CD8-positive, alpha-beta memory T cell (primary cell): Measurements from ENCODE around the gene POLK. TPM values are rescaled to one million over a fixed set of nuclear protein-coding genes. Genes with fewer than 3 reads are reported as not detected.
"Not testable (repeated sequence)": the region's sequence is repeated elsewhere in the genome, so short reads cannot be mapped to it uniquely, and the experiment has no call there.

Experiments used
- CTCF ChIA-PET: fragments of 350-600 bp; sonication (Branson Sonifier 250); formaldehyde crosslinking; loops from one replicate; lab custom pipeline; 2021; ENCODE audit warnings: antibody characterized with exemption; lab: Charles Lee
- POLR2A ChIA-PET: fragments of 350-600 bp; sonication (Branson Sonifier 250); formaldehyde crosslinking; loops from one replicate; lab custom pipeline; 2021; ENCODE audit warnings: antibody characterized with exemption; lab: Charles Lee
- DNase-seq, 5 donors: peaks; one replicate each; pipeline versions ENCODE4 v3.0.0 to v3.0.0-alpha.2; 2020 to 2022; ENCODE audit warnings: mixed read lengths in 1 of 5
- H3K27ac ChIP-seq: one replicate; pipeline ENCODE4 v1.7.0; 2013; ENCODE audit warnings: low read depth, mild to moderate bottlenecking, low read length, moderate library complexity
- H3K27me3 ChIP-seq: 2 replicates; pipeline ENCODE4 v1.7.0; 2013; ENCODE audit warnings: low read length, mild to moderate bottlenecking; ENCODE audit not compliant: insufficient read depth, poor library complexity, severe bottlenecking
- H3K36me3 ChIP-seq: 2 replicates; pipeline ENCODE4 v1.7.0; 2013; ENCODE audit warnings: mild to moderate bottlenecking, low read length, moderate library complexity; ENCODE audit not compliant: insufficient read depth
- H3K4me1 ChIP-seq: 2 replicates; pipeline ENCODE4 v1.7.0; 2013; ENCODE audit warnings: mild to moderate bottlenecking, low read length, moderate library complexity; ENCODE audit not compliant: insufficient read depth
- H3K4me3 ChIP-seq: 2 replicates; pipeline ENCODE4 v1.7.0; 2013; ENCODE audit warnings: mild to moderate bottlenecking, low read length
- H3K9me3 ChIP-seq: 2 replicates; pipeline ENCODE4 v1.7.0; 2013; ENCODE audit warnings: mild to moderate bottlenecking, low read length
- H3K27ac Mint-ChIP-seq, 8 donors: one replicate each; pipeline ENCODE4 v1.8.0; 2020 to 2021; ENCODE audit warnings: mixed read lengths in 8 of 8, mild to moderate bottlenecking in 6 of 8, inconsistent platforms in 3 of 8, moderate library complexity in 3 of 8
- H3K27me3 Mint-ChIP-seq, 2 donors: one replicate each; pipeline ENCODE4 v1.8.0; 2020 to 2021; ENCODE audit warnings: mixed read lengths in 2 of 2, mild to moderate bottlenecking in 1 of 2, moderate library complexity in 1 of 2
- H3K36me3 Mint-ChIP-seq, 3 donors: one replicate each; pipeline ENCODE4 v1.8.0; 2020 to 2021; ENCODE audit warnings: mixed read lengths in 3 of 3, inconsistent platforms in 1 of 3, mild to moderate bottlenecking in 1 of 3
- H3K4me1 Mint-ChIP-seq, 3 donors: one replicate each; pipeline ENCODE4 v1.8.0; 2020 to 2021; ENCODE audit warnings: mixed read lengths in 3 of 3, inconsistent platforms in 1 of 3, mild to moderate bottlenecking in 1 of 3
- H3K4me3 Mint-ChIP-seq, 7 donors: one replicate each; pipeline ENCODE4 v1.8.0; 2020 to 2021; ENCODE audit warnings: mixed read lengths in 7 of 7, mild to moderate bottlenecking in 6 of 7, moderate library complexity in 4 of 7, inconsistent platforms in 2 of 7
- H3K9me3 Mint-ChIP-seq, 5 donors: one replicate each; pipeline ENCODE4 v1.8.0; 2020 to 2022; ENCODE audit warnings: mixed read lengths in 5 of 5, mild to moderate bottlenecking in 3 of 5, moderate library complexity in 2 of 5, inconsistent platforms in 1 of 5
- polyA plus RNA-seq: library from polyadenylated mRNA; unstranded; fragments of 300-500 nt; fragmentation: Illumina TruSeq; gene quantifications from one replicate; pipeline ENCODE4 v1.2.3, GENCODE V29; 2021
- total RNA-seq, 2 experiments: library from RNA; stranded (reverse); gene quantifications; one replicate each; pipeline ENCODE4 v1.2.3, GENCODE V29; 2021

POLK gene
- total and polyA plus RNA-seq, 3 experiments from 2014 or later = 19.4 to 36.9 (median 35.9) TPM

DNA sequence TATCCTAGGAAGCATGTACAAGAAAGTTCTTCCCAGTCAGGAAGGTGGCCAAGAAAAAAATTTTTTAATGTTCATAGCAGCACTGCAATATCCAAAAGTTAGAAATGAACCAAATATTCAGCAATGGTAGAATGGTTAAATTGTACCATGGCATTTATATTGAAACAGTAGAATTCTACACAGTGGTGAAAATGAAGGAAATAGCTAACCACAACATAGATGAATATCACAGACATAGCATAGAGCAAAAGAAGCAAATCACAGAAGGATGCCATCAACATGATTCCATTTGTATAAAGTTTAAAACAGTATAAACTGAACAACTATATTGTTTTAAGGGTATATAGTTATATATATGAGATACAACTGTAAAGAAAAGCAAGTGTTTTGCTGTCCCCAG is 88.8 kb downstream of the POLK start:
- Mint-ChIP-seq H3K27ac (no peak overlapping the region), H3K27me3 (no peaks in the 10 kb centered on the region), H3K4me1 (peaks cover 9 to 12% (median 9%) of the 10 kb centered on the region in 3 donors), H3K36me3 (peaks cover 13 to 53% (median 18%) of the 10 kb centered on the region in 3 donors), H3K9me3 (no peaks in the 10 kb centered on the region), H3K4me3 (no peak overlapping the region)
- Histone ChIP-seq H3K4me3 (no peak overlapping the region), H3K9me3 (no peaks in the 10 kb centered on the region), H3K27ac (no peak overlapping the region), H3K36me3 (no peaks in the 10 kb centered on the region), H3K4me1 (no peaks in the 10 kb centered on the region), H3K27me3 (no peaks in the 10 kb centered on the region)
- ChIA-PET POLR2A (no interaction called here), CTCF (no interaction called here)
- DNase-seq = no peak

DNA sequence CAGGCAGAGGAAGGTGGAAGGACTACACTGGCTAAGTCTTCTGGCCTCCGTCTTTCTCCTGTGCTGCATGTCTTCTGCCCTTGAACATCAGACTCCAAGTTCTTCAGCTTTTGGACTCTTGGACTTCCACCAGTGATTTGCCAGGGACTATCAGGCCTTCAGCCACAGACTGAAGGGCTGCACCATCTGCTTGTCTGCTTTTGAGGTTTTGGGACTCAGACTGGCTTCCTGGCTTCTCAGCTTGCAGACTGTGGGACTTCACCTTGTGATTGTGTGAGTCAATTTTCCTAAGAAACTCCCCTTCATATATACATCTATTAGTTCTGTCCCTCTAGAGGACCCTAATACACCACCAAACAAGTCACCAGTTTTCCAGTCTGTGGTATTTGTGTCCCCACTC is 89.9 kb downstream of the POLK start:
- Histone ChIP-seq H3K27ac (no peak overlapping the region), H3K27me3 (no peaks in the 10 kb centered on the region), H3K4me1 (no peaks in the 10 kb centered on the region), H3K9me3 (no peaks in the 10 kb centered on the region), H3K36me3 (no peaks in the 10 kb centered on the region), H3K4me3 (no peak overlapping the region)
- ChIA-PET CTCF (no interaction called here), POLR2A (interaction anchor here (0.5 kb wide), 1 partner anchor 802 kb away, joined by 3 read pairs; no protein-coding TSS in a partner anchor)
- Mint-ChIP-seq H3K27me3 (no peaks in the 10 kb centered on the region), H3K4me3 (no peak overlapping the region), H3K4me1 (peaks cover 9 to 12% (median 9%) of the 10 kb centered on the region in 3 donors), H3K36me3 (peaks cover 13 to 46% (median 14%) of the 10 kb centered on the region in 3 donors), H3K27ac (peak overlapping the region in 1 of 8 donors; percentile 29), H3K9me3 (no peaks in the 10 kb centered on the region)
- DNase-seq = no peak

DNA sequence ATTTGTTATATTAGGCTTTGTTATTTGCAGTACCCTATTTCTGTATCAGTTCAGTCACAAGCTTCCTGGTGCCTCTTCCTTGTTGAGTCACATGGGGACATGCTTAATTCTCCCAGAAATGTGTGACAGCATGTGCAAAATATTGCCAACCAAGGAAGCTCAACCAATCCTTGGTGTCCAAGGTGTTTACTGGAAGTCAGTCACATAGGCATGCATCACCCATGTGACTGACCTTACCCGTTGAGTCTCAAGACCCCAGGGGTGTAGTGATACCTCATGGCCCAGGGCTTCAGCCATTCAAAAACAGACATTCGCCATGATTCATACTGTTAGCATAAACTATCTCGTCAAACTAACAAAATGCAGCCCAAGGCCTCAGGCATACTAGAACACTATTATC is 90.3 kb downstream of the POLK start:
- POLR2A ChIA-PET = interaction anchor here (0.5 kb wide), 1 partner anchor 802 kb away, joined by 3 read pairs; no protein-coding TSS in a partner anchor
- Histone ChIP-seq H3K27me3 (no peaks in the 10 kb centered on the region), H3K9me3 (no peaks in the 10 kb centered on the region), H3K36me3 (no peaks in the 10 kb centered on the region), H3K4me3 (no peak overlapping the region), H3K4me1 (no peaks in the 10 kb centered on the region), H3K27ac (no peak overlapping the region)
- DNase-seq = no peak
- Mint-ChIP-seq H3K27ac (no peak overlapping the region), H3K4me1 (peaks cover 9 to 12% (median 9%) of the 10 kb centered on the region in 3 donors), H3K27me3 (no peaks in the 10 kb centered on the region), H3K4me3 (no peak overlapping the region), H3K36me3 (peaks cover 13 to 42% (median 14%) of the 10 kb centered on the region in 3 donors), H3K9me3 (no peaks in the 10 kb centered on the region)
- CTCF ChIA-PET = no interaction called here

DNA sequence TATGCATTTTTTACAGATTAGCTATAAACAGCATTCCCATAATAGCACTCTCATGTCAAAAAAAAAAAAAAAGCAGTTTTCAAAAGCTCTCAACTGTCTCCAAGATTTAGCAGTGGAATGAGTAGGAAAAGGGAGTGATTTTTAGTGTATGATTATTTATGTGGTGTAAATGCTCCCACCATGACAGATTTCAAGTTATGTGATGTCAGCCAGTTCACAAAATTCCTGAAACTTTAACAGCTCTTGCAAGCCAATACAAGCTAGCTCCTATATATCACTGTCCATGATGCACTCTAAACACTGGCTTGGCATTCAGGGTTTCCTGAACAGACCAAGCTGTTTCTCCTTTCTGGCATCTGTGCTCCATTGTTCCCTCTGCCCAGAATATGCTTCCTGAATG is 91.7 kb downstream of the POLK start:
- Mint-ChIP-seq H3K9me3 (no peaks in the 10 kb centered on the region), H3K27me3 (no peaks in the 10 kb centered on the region), H3K36me3 (peaks cover 13 to 39% (median 15%) of the 10 kb centered on the region in 3 donors), H3K27ac (no peak overlapping the region), H3K4me3 (no peak overlapping the region), H3K4me1 (peaks cover 9 to 12% (median 9%) of the 10 kb centered on the region in 3 donors)
- CTCF ChIA-PET = no interaction called here
- no peak for DNase-seq
- Histone ChIP-seq H3K4me1 (no peaks in the 10 kb centered on the region), H3K27me3 (no peaks in the 10 kb centered on the region), H3K4me3 (no peak overlapping the region), H3K9me3 (no peaks in the 10 kb centered on the region), H3K36me3 (no peaks in the 10 kb centered on the region), H3K27ac (no peak overlapping the region)
- POLR2A ChIA-PET = no interaction called here

DNA sequence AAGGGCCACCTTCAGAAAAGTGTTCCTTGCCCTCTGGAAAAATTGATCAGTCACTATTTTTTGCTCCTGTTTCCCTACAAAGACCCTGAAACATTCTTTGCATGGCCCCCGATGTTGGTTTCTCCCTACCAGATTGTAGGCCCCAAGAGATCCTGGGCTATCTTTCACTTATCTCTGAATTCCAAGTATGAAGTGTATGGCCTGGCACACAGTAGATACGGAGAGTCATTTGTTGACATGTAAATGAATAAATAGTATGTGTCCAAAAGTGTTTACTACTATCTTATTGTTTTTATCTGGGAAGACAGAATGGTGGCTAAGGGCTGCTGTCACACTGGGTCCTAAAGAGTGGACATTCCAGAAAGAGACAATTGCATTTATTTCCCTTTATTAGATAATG is 92.1 kb downstream of the POLK start:
- peaks cover 9 to 12% (median 9%) of the 10 kb centered on the region in 3 donors for H3K4me1 Mint-ChIP-seq
- no peak for DNase-seq
- H3K36me3 Mint-ChIP-seq = peaks cover 13 to 38% (median 18%) of the 10 kb centered on the region in 3 donors
- Histone ChIP-seq H3K27me3 (no peaks in the 10 kb centered on the region), H3K36me3 (no peaks in the 10 kb centered on the region), H3K9me3 (no peaks in the 10 kb centered on the region), H3K4me3 (no peak overlapping the region), H3K27ac (no peak overlapping the region), H3K4me1 (no peaks in the 10 kb centered on the region)
- no peaks in the 10 kb centered on the region for H3K9me3 Mint-ChIP-seq
- ChIA-PET POLR2A (no interaction called here), CTCF (no interaction called here)
- no peaks in the 10 kb centered on the region for H3K27me3 Mint-ChIP-seq
- H3K4me3 Mint-ChIP-seq = no peak overlapping the region
- no peak overlapping the region for H3K27ac Mint-ChIP-seq

DNA sequence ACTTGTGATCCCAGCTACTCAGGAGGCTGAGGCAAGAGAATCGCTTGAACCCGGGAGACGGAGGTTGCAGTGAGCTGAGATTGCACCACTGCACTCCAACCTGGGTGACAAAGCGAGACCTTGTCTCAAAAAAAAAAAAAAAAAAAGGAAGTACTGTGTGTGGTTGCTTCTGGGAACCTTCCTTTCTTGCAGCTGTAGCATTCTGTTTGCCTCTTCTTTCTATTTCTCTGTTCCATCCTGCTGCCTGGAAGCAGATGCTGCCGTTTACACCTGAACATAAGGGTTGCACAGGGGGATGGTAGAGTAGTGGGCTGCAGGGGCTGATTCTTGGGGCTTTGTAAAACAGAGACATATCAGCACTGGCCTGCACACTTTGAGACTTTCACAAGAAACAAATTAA is 95.7 kb downstream of the POLK start:
- H3K36me3 ChIP-seq, POLR2A ChIA-PET, H3K27me3 Mint-ChIP-seq, H3K4me1 ChIP-seq, H3K27me3 ChIP-seq, H3K9me3 Mint-ChIP-seq, H3K4me1 Mint-ChIP-seq, CTCF ChIA-PET, H3K4me3 ChIP-seq, H3K9me3 ChIP-seq, H3K27ac ChIP-seq, DNase-seq, H3K27ac Mint-ChIP-seq, H3K4me3 Mint-ChIP-seq: not testable (repeated sequence)
- peaks cover 13 to 22% (median 20%) of the 10 kb centered on the region in 3 donors for H3K36me3 Mint-ChIP-seq

DNA sequence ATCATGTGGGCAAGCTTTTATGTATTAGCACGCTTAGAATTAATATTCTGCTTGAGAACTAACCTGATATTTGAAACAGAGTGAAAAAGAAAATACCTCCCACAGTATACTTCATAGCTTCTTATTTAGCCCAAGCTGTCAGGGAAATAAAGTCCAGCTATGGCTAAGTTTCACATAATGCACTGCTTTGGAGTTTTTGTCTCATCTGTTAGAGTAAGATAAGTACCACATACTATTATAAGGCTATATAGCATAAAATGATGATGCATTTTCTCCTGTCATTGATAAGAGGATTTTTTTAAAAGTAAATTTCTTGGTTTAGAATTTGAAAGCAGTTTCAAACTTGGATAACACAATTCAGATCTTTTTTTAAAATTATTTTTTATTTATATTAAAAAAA is 97.2 kb downstream of the POLK start:
- peaks cover 5% of the 10 kb centered on the region for H3K4me1 ChIP-seq
- peaks cover 0 to 5% (median 0%) of the 10 kb centered on the region in 3 donors for H3K4me1 Mint-ChIP-seq
- no peak for DNase-seq
- ChIA-PET CTCF (no interaction called here), POLR2A (no interaction called here)
- H3K4me3 ChIP-seq = no peak overlapping the region
- H3K36me3 ChIP-seq = no peaks in the 10 kb centered on the region
- peaks cover 6 to 18% (median 8%) of the 10 kb centered on the region in 3 donors for H3K36me3 Mint-ChIP-seq
- no peak overlapping the region for H3K27ac ChIP-seq
- H3K27me3 ChIP-seq = no peaks in the 10 kb centered on the region
- no peak overlapping the region for H3K27ac Mint-ChIP-seq
- H3K9me3 ChIP-seq = no peaks in the 10 kb centered on the region
- no peaks in the 10 kb centered on the region for H3K9me3 Mint-ChIP-seq
- peaks cover 8 to 10% of the 10 kb centered on the region in 2 donors for H3K27me3 Mint-ChIP-seq
- H3K4me3 Mint-ChIP-seq = no peak overlapping the region

DNA sequence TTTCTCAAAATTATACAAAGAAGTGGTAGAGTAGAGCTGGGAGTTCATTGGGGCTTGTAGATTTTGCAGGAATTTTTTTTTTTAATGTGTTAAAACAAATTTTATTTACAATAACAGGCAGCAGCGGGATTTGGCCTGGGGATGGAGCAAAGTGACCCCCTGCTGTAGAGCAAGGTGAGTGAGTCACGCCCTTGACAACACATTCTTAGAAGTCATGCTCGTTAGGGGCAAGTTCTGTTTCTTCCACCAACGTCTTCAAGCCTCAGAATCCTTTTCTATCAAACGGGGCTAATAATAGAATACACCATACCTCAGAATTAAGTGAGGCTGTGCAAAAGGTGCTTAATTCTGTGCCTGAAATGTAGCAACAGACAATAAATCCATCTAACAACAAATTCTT is 98.5 kb downstream of the POLK start:
- H3K27ac Mint-ChIP-seq = peak overlapping the region in 1 of 8 donors; percentile 25
- Histone ChIP-seq H3K9me3 (no peaks in the 10 kb centered on the region), H3K4me3 (no peak overlapping the region), H3K27ac (no peak overlapping the region), H3K27me3 (no peaks in the 10 kb centered on the region), H3K4me1 (peaks cover 5% of the 10 kb centered on the region), H3K36me3 (no peaks in the 10 kb centered on the region)
- peaks cover 0 to 5% (median 0%) of the 10 kb centered on the region in 3 donors for H3K4me1 Mint-ChIP-seq
- peaks cover 0 to 11% (median 1%) of the 10 kb centered on the region in 3 donors for H3K36me3 Mint-ChIP-seq
- no peak for DNase-seq
- ChIA-PET CTCF (no interaction called here), POLR2A (no interaction called here)
- no peaks in the 10 kb centered on the region for H3K9me3 Mint-ChIP-seq
- H3K27me3 Mint-ChIP-seq = peaks cover 8 to 10% of the 10 kb centered on the region in 2 donors
- no peak overlapping the region for H3K4me3 Mint-ChIP-seq
